Esophagus (tissue), 2 donors: Measurements from ENCODE around the gene RPL27A. TPM values are rescaled to one million over a fixed set of nuclear protein-coding genes. Genes with fewer than 3 reads are reported as not detected.

Source experiments
- H3K27ac ChIP-seq, 2 donors: one replicate each; pipeline ENCODE4 v1.5.1; 2013; ENCODE audit warnings: low read depth in 2 of 2, mild to moderate bottlenecking in 2 of 2, inconsistent platforms in 1 of 2, low read length in 1 of 2, moderate library complexity in 1 of 2
- H3K27me3 ChIP-seq, 2 donors: one replicate each; pipeline ENCODE4 v1.6.1; 2013; ENCODE audit warnings: low read length in 2 of 2, control low read depth in 1 of 2, mild to moderate bottlenecking in 1 of 2; ENCODE audit not compliant: insufficient read depth in 2 of 2, control insufficient read depth in 1 of 2
- H3K36me3 ChIP-seq, 2 donors: one replicate each; pipeline ENCODE4 v1.6.1; 2013; ENCODE audit warnings: low read length in 1 of 2; ENCODE audit not compliant: control insufficient read depth in 2 of 2, insufficient read depth in 2 of 2
- H3K4me1 ChIP-seq, 2 donors: one replicate each; pipeline ENCODE4 v1.6.1; 2013; ENCODE audit warnings: low read length in 1 of 2; ENCODE audit not compliant: control insufficient read depth in 2 of 2, insufficient read depth in 2 of 2
- H3K4me3 ChIP-seq, 2 donors: one replicate each; pipeline ENCODE4 v1.5.1; 2013; ENCODE audit warnings: low read length in 2 of 2, mild to moderate bottlenecking in 2 of 2, low read depth in 1 of 2, moderate library complexity in 1 of 2
- H3K9me3 ChIP-seq, 2 donors: one replicate each; pipeline ENCODE4 v1.6.1; 2013; ENCODE audit warnings: mild to moderate bottlenecking in 2 of 2, low read depth in 1 of 2, low read length in 1 of 2, moderate library complexity in 1 of 2; ENCODE audit not compliant: control insufficient read depth in 2 of 2, insufficient read depth in 1 of 2
- WGBS, 2 donors: extraction: QIAGEN DNeasy Blood & Tissue Kit; methylation state at CpG; one replicate each; pipeline ENCODE4 v1.1.7; 2013; 5-methylcytosine and 5-hydroxymethylcytosine counted together
- polyA plus RNA-seq, 2 donors: library from polyadenylated mRNA; stranded (reverse); fragments of 200-250 nt; gene quantifications; one replicate each; pipeline ENCODE4 v1.2.3, GENCODE V29; 2013
- donor health status: healthy with polysubstance abuse.
- donor health status: Bipolar disorder and iron deficiency.

Gene RPL27A
- polyA plus RNA-seq, 2 donors = 2,629 to 4,238 TPM

GRCh38 chr11:8705146-8705545 is 22.6 kb downstream of the RPL27A start:
- peaks cover 6 to 14% of the 10 kb centered on the region in 2 donors for H3K4me1 ChIP-seq
- peak overlapping the region; percentile 8 to 11 for H3K27ac ChIP-seq
- H3K36me3 ChIP-seq = peaks cover 12 to 35% of the 10 kb centered on the region in 2 donors

GRCh38 chr11:8706673-8707432 is 24.3 kb downstream of the RPL27A start:
- Histone ChIP-seq H3K9me3 (no peaks in the 10 kb centered on the region), H3K27ac (peak overlapping the region; percentile 70 to 75), H3K36me3 (peaks cover 14 to 36% of the 10 kb centered on the region in 2 donors), H3K4me1 (peaks cover 6 to 12% of the 10 kb centered on the region in 2 donors), H3K27me3 (no peaks in the 10 kb centered on the region), H3K4me3 (no peak overlapping the region)
- WGBS, 2 donors = 88 to 89% methylated on average over 14 of the region's 14 CpGs

More at GRCh38 chr11:8705146-8705545, 22.6 kb downstream of the RPL27A start:
- H3K9me3 ChIP-seq = no peaks in the 10 kb centered on the region
- no peak overlapping the region for H3K4me3 ChIP-seq
- no peaks in the 10 kb centered on the region for H3K27me3 ChIP-seq
- WGBS, 2 donors = 84 to 85% methylated on average over 5 of the region's 5 CpGs

- H3K27ac ChIP-seq = peak overlapping the region; percentile 70 to 90
- no peaks in the 10 kb centered on the region for H3K9me3 ChIP-seq
- H3K27me3 ChIP-seq = no peaks in the 10 kb centered on the region
- 35 to 54% methylated on average over 10 of the region's 10 CpGs for WGBS, 2 donors
- no peak overlapping the region for H3K4me3 ChIP-seq
- H3K36me3 ChIP-seq = peaks cover 14 to 33% of the 10 kb centered on the region in 2 donors
- H3K4me1 ChIP-seq = peaks cover 6 to 9% of the 10 kb centered on the region in 2 donors
These were observed 25.1 kb downstream of the RPL27A start for GRCh38 chr11:8707541-8708191.

- Histone ChIP-seq H3K4me1 (peaks cover 10% of the 10 kb centered on the region in 2 donors), H3K27me3 (no peaks in the 10 kb centered on the region), H3K4me3 (no peak overlapping the region), H3K36me3 (peaks cover 11 to 30% of the 10 kb centered on the region in 2 donors), H3K9me3 (no peaks in the 10 kb centered on the region), H3K27ac (peak overlapping the region; percentile 70 to 82)
- 31 to 42% methylated on average over 12 of the region's 12 CpGs for WGBS, 2 donors
These were observed 26.5 kb downstream of the RPL27A start for GRCh38 chr11:8709002-8709672.

GRCh38 chr11:8709777-8710176 is 27.2 kb downstream of the RPL27A start:
- Histone ChIP-seq H3K4me1 (peaks cover 14 to 15% of the 10 kb centered on the region in 2 donors), H3K36me3 (peaks cover 11 to 29% of the 10 kb centered on the region in 2 donors), H3K4me3 (no peak overlapping the region), H3K9me3 (no peaks in the 10 kb centered on the region), H3K27me3 (no peaks in the 10 kb centered on the region), H3K27ac (peak overlapping the region; percentile 39 to 73)
- 83 to 86% methylated on average over 4 of the region's 4 CpGs for WGBS, 2 donors

- 77 to 80% methylated on average over 5 of the region's 5 CpGs for WGBS, 2 donors
- H3K4me1 ChIP-seq = peaks cover 19 to 27% of the 10 kb centered on the region in 2 donors
- H3K36me3 ChIP-seq = peaks cover 4 to 23% of the 10 kb centered on the region in 2 donors
- no peaks in the 10 kb centered on the region for H3K27me3 ChIP-seq
- peak overlapping the region in 1 of 2 donors; percentile 13 for H3K27ac ChIP-seq
- no peaks in the 10 kb centered on the region for H3K9me3 ChIP-seq
- no peak overlapping the region for H3K4me3 ChIP-seq
These were observed 29.4 kb downstream of the RPL27A start for GRCh38 chr11:8711895-8712442.

GRCh38 chr11:8712506-8712905 is 29.9 kb downstream of the RPL27A start:
- Histone ChIP-seq H3K9me3 (no peaks in the 10 kb centered on the region), H3K27me3 (no peaks in the 10 kb centered on the region), H3K4me1 (peaks cover 20 to 33% of the 10 kb centered on the region in 2 donors), H3K36me3 (peaks cover 2 to 21% of the 10 kb centered on the region in 2 donors), H3K27ac (peak overlapping the region in 1 of 2 donors; percentile 13), H3K4me3 (no peak overlapping the region)
- WGBS, 2 donors = 95 to 96% methylated on average over 12 of the region's 12 CpGs

GRCh38 chr11:8713760-8714454 is 31.3 kb downstream of the RPL27A start:
- no peaks in the 10 kb centered on the region for H3K9me3 ChIP-seq
- WGBS, 2 donors = 83 to 86% methylated on average over 8 of the region's 8 CpGs
- H3K4me1 ChIP-seq = peaks cover 22 to 39% of the 10 kb centered on the region in 2 donors
- no peaks in the 10 kb centered on the region for H3K27me3 ChIP-seq
- H3K36me3 ChIP-seq = peaks cover 2 to 21% of the 10 kb centered on the region in 2 donors
- no peak overlapping the region for H3K4me3 ChIP-seq
- peak overlapping the region; percentile 12 to 99 for H3K27ac ChIP-seq
